Gastroesophageal sphincter (tissue), 4 donors: Measurements from ENCODE around the gene TFPI2. TPM values are rescaled to one million over a fixed set of nuclear protein-coding genes. Genes with fewer than 3 reads are reported as not detected.
A peak's percentile ranks its signal among the peaks of the same experiment; 100 is the strongest.

Experiments
- ATAC-seq: fragments of 150-250 bp; one replicate; pipeline ENCODE4 v1.9.1; 2016; ENCODE audit warnings: mild to moderate bottlenecking, moderate library complexity
- H3K27ac ChIP-seq, 4 donors: fragments of 200-600 bp; sonication (generic) in 3 of 4; 1 replicate in 3 of 4; 2 replicates in 1 of 4; pipeline ENCODE4 v1.5.1; 2016 to 2019
- H3K27me3 ChIP-seq: fragments of 200-600 bp; sonication (generic); one replicate; pipeline ENCODE4 v1.5.1; 2019
- H3K36me3 ChIP-seq, 2 donors: fragments of 200-600 bp; sonication (generic); one replicate each; pipeline ENCODE4 v1.5.1; 2019; ENCODE audit warnings: control low read depth in 1 of 2
- H3K4me1 ChIP-seq, 3 donors: fragments of 200-600 bp; sonication (generic); 1 replicate in 2 of 3; 2 replicates in 1 of 3; pipeline ENCODE4 v1.5.1; 2016 to 2019; ENCODE audit warnings: control low read depth in 2 of 3
- H3K4me3 ChIP-seq, 2 donors: fragments of 200-600 bp; sonication (generic); one replicate each; pipeline ENCODE4 v1.5.1; 2019; ENCODE audit warnings: mild to moderate bottlenecking in 1 of 2, moderate library complexity in 1 of 2
- H3K9me3 ChIP-seq, 3 donors: fragments of 200-600 bp; sonication (generic); one replicate each; pipeline ENCODE4 v1.5.1; 2017 to 2019; ENCODE audit warnings: control low read depth in 2 of 3
- CTCF ChIP-seq, 4 experiments: fragments of 200-600 bp in 2 of 4; fragments of 450-650 bp in 2 of 4; sonication (generic) in 1 of 4; IDR thresholded peaks; one replicate each; pipeline ENCODE4 v1.5.1; 2017 to 2019; ENCODE audit warnings: antibody characterized with exemption in 4 of 4, mild to moderate bottlenecking in 2 of 4, moderate library complexity in 2 of 4
- EP300 ChIP-seq: sonication (generic); formaldehyde crosslinking; IDR thresholded peaks from one replicate; pipeline ENCODE4 v1.6.1; 2017; ENCODE audit warnings: antibody characterized with exemption, mild to moderate bottlenecking
- POLR2A ChIP-seq, 2 donors: fragments of 450-650 bp; IDR thresholded peaks; one replicate each; pipeline ENCODE4 v1.6.1; 2017; ENCODE audit warnings: antibody characterized with exemption in 2 of 2, mild to moderate bottlenecking in 2 of 2, moderate library complexity in 1 of 2
- POLR2AphosphoS5 ChIP-seq: sonication (generic); formaldehyde crosslinking; IDR thresholded peaks from one replicate; pipeline ENCODE4 v1.6.1; 2017; ENCODE audit warnings: antibody characterized with exemption
- WGBS, 2 donors: methylation state at CpG; one replicate each; pipeline ENCODE4 v1.1.5; 2018; ENCODE audit warnings: low coverage in 1 of 2; 5-methylcytosine and 5-hydroxymethylcytosine counted together
- total RNA-seq, 4 donors: library from RNA; depleted of rRNA; stranded (reverse); fragments of >200 nt; gene quantifications; one replicate each; pipeline ENCODE4 v1.1.0, GENCODE V29; 2016

The TFPI2 gene
- total RNA-seq, 4 donors from 2014 or later, result 0.85 to 40.1 (median 5.6) TPM

GRCh38 chr7:93866886-93867285, 23.7 kb downstream of the TFPI2 start:
- H3K27ac ChIP-seq, result no peak overlapping the region
- no peaks in the 10 kb centered on the region for H3K36me3 ChIP-seq
- TF ChIP-seq CTCF (IDR thresholded peaks at IDR 0.05), result no peak
- no peak for TF ChIP-seq POLR2AphosphoS5
- no peak for TF ChIP-seq EP300
- TF ChIP-seq POLR2A (IDR thresholded peaks at IDR 0.05), result no peak
- no peaks in the 10 kb centered on the region for H3K27me3 ChIP-seq
- no peaks in the 10 kb centered on the region for H3K4me1 ChIP-seq
- WGBS, 2 donors, result 82 to 84% methylated on average over 3 of the region's 3 CpGs
- ATAC-seq, result no peak
- no peak overlapping the region for H3K4me3 ChIP-seq
- H3K9me3 ChIP-seq, result no peaks in the 10 kb centered on the region

- no peak for ATAC-seq
- no peak for TF ChIP-seq POLR2A (IDR thresholded peaks at IDR 0.05)
- no peak for TF ChIP-seq CTCF (IDR thresholded peaks at IDR 0.05)
- no peak for TF ChIP-seq EP300
- TF ChIP-seq POLR2AphosphoS5, result no peak
- H3K27ac ChIP-seq, result no peak overlapping the region
- H3K36me3 ChIP-seq, result no peaks in the 10 kb centered on the region
- 80 to 100% methylated on average over 1 to 2 of the region's 2 CpGs for WGBS, 2 donors
- no peaks in the 10 kb centered on the region for H3K9me3 ChIP-seq
- H3K4me3 ChIP-seq, result no peak overlapping the region
- no peaks in the 10 kb centered on the region for H3K27me3 ChIP-seq
- no peaks in the 10 kb centered on the region for H3K4me1 ChIP-seq
Observed at GRCh38 chr7:93862651-93863050, 27.9 kb downstream of the TFPI2 start.

GRCh38 chr7:93861325-93861949, 29.1 kb downstream of the TFPI2 start:
- no peak for TF ChIP-seq POLR2AphosphoS5
- TF ChIP-seq CTCF (IDR thresholded peaks at IDR 0.05), result peak in 1 of 4 experiments; percentile 23
- no peak for TF ChIP-seq POLR2A (IDR thresholded peaks at IDR 0.05)
- no peak for TF ChIP-seq EP300
- no peak overlapping the region for H3K4me3 ChIP-seq
- no peaks in the 10 kb centered on the region for H3K27me3 ChIP-seq
- no peaks in the 10 kb centered on the region for H3K4me1 ChIP-seq
- no peak for ATAC-seq
- WGBS, 2 donors, result 79 to 80% methylated on average over 4 of the region's 4 CpGs
- no peaks in the 10 kb centered on the region for H3K36me3 ChIP-seq
- no peaks in the 10 kb centered on the region for H3K9me3 ChIP-seq
- H3K27ac ChIP-seq, result no peak overlapping the region

- no peak for ATAC-seq
- H3K27me3 ChIP-seq, result no peaks in the 10 kb centered on the region
- WGBS, 2 donors, result 73 to 89% methylated on average over 1 of the region's 1 CpG
- no peaks in the 10 kb centered on the region for H3K9me3 ChIP-seq
- H3K36me3 ChIP-seq, result no peaks in the 10 kb centered on the region
- no peak overlapping the region for H3K27ac ChIP-seq
- no peak overlapping the region for H3K4me3 ChIP-seq
- H3K4me1 ChIP-seq, result no peaks in the 10 kb centered on the region
- no peak for TF ChIP-seq EP300
- no peak for TF ChIP-seq CTCF (IDR thresholded peaks at IDR 0.05)
- no peak for TF ChIP-seq POLR2A (IDR thresholded peaks at IDR 0.05)
- TF ChIP-seq POLR2AphosphoS5, result no peak
Observed at GRCh38 chr7:93860261-93860660, 30.3 kb downstream of the TFPI2 start.

GRCh38 chr7:93858857-93859256, 31.7 kb downstream of the TFPI2 start:
- Histone ChIP-seq H3K27ac (no peak overlapping the region), H3K36me3 (no peaks in the 10 kb centered on the region), H3K4me3 (no peak overlapping the region), H3K9me3 (no peaks in the 10 kb centered on the region), H3K4me1 (no peaks in the 10 kb centered on the region), H3K27me3 (no peaks in the 10 kb centered on the region)
- WGBS, 2 donors, result 79 to 83% methylated on average over 2 of the region's 2 CpGs
- TF ChIP-seq POLR2A (IDR thresholded peaks at IDR 0.05), result no peak
- no peak for TF ChIP-seq CTCF (IDR thresholded peaks at IDR 0.05)
- no peak for TF ChIP-seq EP300
- no peak for TF ChIP-seq POLR2AphosphoS5
- no peak for ATAC-seq
